HCT116 (cell line): ENCODE data around the gene VWA5B1. TPM values are rescaled to one million over a fixed set of nuclear protein-coding genes. Genes with fewer than 3 reads are reported as not detected.

ENCODE experiments used
- ATAC-seq: fragments of 200-7000 bp; cut with Tn5 transposase; 2 replicates; pipeline ENCODE4 v1.9.1; 2020; ENCODE audit warnings: mild to moderate bottlenecking, moderate library complexity
- BruUV-seq: library from RNA; stranded (reverse); fragments of 400-500 nt; replicated peaks from 2 replicates; lab custom pipeline; 2021; lab: Mats Ljungman, UMichigan
- CTCF ChIA-PET: fragments of 300-600 bp; sonication (Branson Sonifier 250); formaldehyde crosslinking; loops from one replicate; lab custom pipeline; 2021; ENCODE audit warnings: antibody characterized with exemption; lab: Charles Lee
- POLR2A ChIA-PET: fragments of 300-600, 350-600 bp; sonication (Branson Sonifier 250); formaldehyde crosslinking; loops from one replicate; lab custom pipeline; 2021; ENCODE audit warnings: antibody characterized with exemption; lab: Charles Lee
- RAD21 ChIA-PET, 2 experiments: fragments of 300-600 bp; sonication (Branson Sonifier 250); formaldehyde crosslinking; loops; one replicate each; lab custom pipeline; 2023; ENCODE audit warnings: low total read pairs in 2 of 2; ENCODE audit not compliant: uncharacterized antibody in 2 of 2, unreplicated experiment in 2 of 2, low non-redundant PET in 1 of 2; lab: Charles Lee
- DNase-seq: peaks from one replicate; pipeline ENCODE4 v3.0.0-alpha.2; 2010; ENCODE audit warnings: low read depth, low spot score
- H2AFZ ChIP-seq: fragments of 200-600 bp; shearing (Covaris generic), sonication (generic); 2 replicates; pipeline ENCODE4 v1.6.1; 2017; ENCODE audit warnings: low read depth, mixed run types, mixed read lengths, antibody characterized with exemption, low read length; ENCODE audit not compliant: poor library complexity, severe bottlenecking
- H3K27ac ChIP-seq: 2 replicates; pipeline ENCODE4 v1.5.1; 2012; ENCODE audit warnings: low read depth, low read length
- H3K27me3 ChIP-seq: fragments of 200-600 bp; sonication (generic); 2 replicates; pipeline ENCODE4 v1.6.1; 2016; ENCODE audit warnings: mixed run types, low read length, mixed read lengths; ENCODE audit not compliant: insufficient read depth
- H3K36me3 ChIP-seq, 2 experiments: fragments of 200-500 bp in 1 of 2; fragments of 200-600 bp in 1 of 2; sonication (Bioruptor generic) in 1 of 2; sonication (generic) in 1 of 2; 2 replicates each; pipeline versions ENCODE4 v1.5.1 to v1.6.1; 2014 to 2016; ENCODE audit warnings: low read length in 2 of 2, inconsistent platforms in 1 of 2, mixed read lengths in 1 of 2, mixed run types in 1 of 2; ENCODE audit not compliant: insufficient read depth in 2 of 2, control insufficient read depth in 1 of 2
- H3K4me1 ChIP-seq, 2 experiments: fragments of 200-600 bp in 1 of 2; sonication (generic) in 1 of 2; 2 replicates each; pipeline versions ENCODE4 v1.5.1 to v1.6.1; 2012 to 2017; ENCODE audit warnings: low read length in 2 of 2, inconsistent platforms in 1 of 2, mild to moderate bottlenecking in 1 of 2, mixed read lengths in 1 of 2, mixed run types in 1 of 2, moderate library complexity in 1 of 2; ENCODE audit not compliant: insufficient read depth in 2 of 2, control insufficient read depth in 1 of 2
- H3K4me2 ChIP-seq: fragments of 200-600 bp; sonication (generic); 2 replicates; pipeline ENCODE4 v1.6.1; 2017; ENCODE audit warnings: mixed run types, low read length, mixed read lengths
- H3K4me3 ChIP-seq, 2 experiments: fragments of 200-600 bp in 1 of 2; sonication (generic) in 1 of 2; replicated peaks in 1 of 2; 2 replicates each; pipeline ENCODE4 v1.5.1; 2011 to 2016; ENCODE audit warnings: low read length in 2 of 2, control low read depth in 1 of 2, low read depth in 1 of 2, mild to moderate bottlenecking in 1 of 2, mixed read lengths in 1 of 2, mixed run types in 1 of 2
- H3K79me2 ChIP-seq: fragments of 200-600 bp; sonication (generic); 2 replicates; pipeline ENCODE4 v1.6.1; 2017; ENCODE audit warnings: mild to moderate bottlenecking, mixed run types, low read length, moderate library complexity, mixed read lengths; ENCODE audit not compliant: insufficient read depth
- H3K9ac ChIP-seq: fragments of 200-600 bp; sonication (generic); 2 replicates; pipeline ENCODE4 v1.6.1; 2016; ENCODE audit warnings: low read length, mixed read lengths
- H3K9me2 ChIP-seq: fragments of 200-600 bp; sonication (generic), shearing (Covaris generic); 2 replicates; pipeline ENCODE4 v1.6.1; 2017; ENCODE audit warnings: mixed run types, mild to moderate bottlenecking, moderate library complexity; ENCODE audit not compliant: insufficient read depth
- H3K9me3 ChIP-seq, 2 experiments: fragments of 200-500 bp in 1 of 2; fragments of 200-600 bp in 1 of 2; sonication (Bioruptor generic) in 1 of 2; sonication (generic) in 1 of 2; 2 replicates each; pipeline ENCODE4 v1.6.1; 2014 to 2017; ENCODE audit warnings: low read length in 2 of 2, mixed read lengths in 2 of 2, inconsistent platforms in 1 of 2, low read depth in 1 of 2, mild to moderate bottlenecking in 1 of 2, mixed run types in 1 of 2, moderate library complexity in 1 of 2; ENCODE audit not compliant: control insufficient read depth in 1 of 2, insufficient read depth in 1 of 2
- H4K20me1 ChIP-seq: fragments of 200-600 bp; sonication (generic), shearing (Covaris generic); 2 replicates; pipeline ENCODE4 v1.6.1; 2017; ENCODE audit warnings: mixed run types, mild to moderate bottlenecking, moderate library complexity; ENCODE audit not compliant: insufficient read depth
- ELF1 ChIP-seq: IDR thresholded peaks from 2 replicates; pipeline ENCODE4 v1.6.1; 2012; ENCODE audit warnings: low read depth, borderline replicate concordance
- POLR2A ChIP-seq: IDR thresholded peaks from 2 replicates; pipeline ENCODE4 v1.7.0; 2011; ENCODE audit warnings: borderline replicate concordance; ENCODE audit not compliant: insufficient read depth, insufficient read length; ENCODE audit errors: extremely low read depth
- SP1 ChIP-seq: IDR thresholded peaks from 2 replicates; pipeline ENCODE4 v1.6.1; 2012; ENCODE audit warnings: low read depth
- SRF ChIP-seq: IDR thresholded peaks from 2 replicates; pipeline ENCODE4 v1.6.1; 2012; ENCODE audit warnings: low read depth
- TCF7L2 ChIP-seq: IDR thresholded peaks from 2 replicates; pipeline ENCODE4 v1.7.0; 2011; ENCODE audit warnings: borderline replicate concordance, inconsistent platforms; ENCODE audit not compliant: insufficient read depth, insufficient read length; ENCODE audit errors: extremely low read depth
- YY1 ChIP-seq: IDR thresholded peaks from 2 replicates; pipeline ENCODE4 v1.6.1; 2011; ENCODE audit warnings: low read length, low read depth, moderate library complexity, mild to moderate bottlenecking; ENCODE audit not compliant: insufficient replicate concordance; ENCODE audit errors: extremely low read depth
- intact Hi-C: fragments of 100-400 bp; cut with micrococcal nuclease; formaldehyde crosslinking; loops from 2 replicates; pipeline ENCODE4 v1.10.0; 2022
- total RNA-seq: library from RNA; stranded (reverse); gene quantifications from one replicate; pipeline ENCODE4 v1.2.1, GENCODE V29; 2021; ENCODE audit not compliant: unreplicated experiment
- TF ChIP-seq, protein P1 (sequence below), 3 experiments: fragments of 200-600 bp in 1 of 3; sonication (generic) in 1 of 3; IDR thresholded peaks in 2 of 3; conservative IDR thresholded peaks in 1 of 3; 2 replicates each; pipeline ENCODE4 v1.5.1; 2012 to 2017; ENCODE audit warnings: low read depth in 2 of 3, low read length in 2 of 3, antibody characterized with exemption in 1 of 3, borderline replicate concordance in 1 of 3, control low read depth in 1 of 3, mild to moderate bottlenecking in 1 of 3, mixed read lengths in 1 of 3, mixed run types in 1 of 3, moderate library complexity in 1 of 3; ENCODE audit not compliant: insufficient read depth in 1 of 3

Gene VWA5B1
- total RNA-seq, 1 experiment from 2014 or later = not detected

DNA sequence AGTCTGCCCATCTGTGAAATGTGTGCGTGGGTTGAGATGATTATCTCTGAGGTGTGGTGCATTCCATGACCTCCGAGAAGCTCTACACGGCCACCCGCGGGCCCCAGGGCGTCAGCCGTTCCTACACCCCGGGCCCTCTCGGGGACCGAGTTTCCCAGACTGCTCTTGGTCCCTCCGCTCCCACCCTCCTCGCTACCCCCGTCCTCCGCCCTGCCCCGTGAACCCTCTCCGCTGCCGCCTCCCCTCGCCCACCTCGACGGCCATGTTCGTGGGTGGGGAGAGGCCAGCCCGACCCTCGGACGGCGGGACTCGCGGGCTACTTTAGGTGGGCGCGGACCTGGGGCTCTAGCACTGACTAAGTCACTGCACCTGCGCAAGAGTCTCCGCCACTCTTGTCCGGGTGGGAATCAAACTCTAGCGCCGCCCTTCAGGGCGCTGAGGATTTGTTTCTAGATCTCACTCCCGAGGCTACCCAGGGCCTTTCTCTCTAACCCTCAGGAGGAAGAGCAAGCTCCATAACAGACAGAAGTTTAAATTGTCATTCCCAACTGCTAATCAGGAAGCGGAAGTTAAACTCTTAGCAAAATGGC, 47.7 kb upstream of the VWA5B1 start:
- Histone ChIP-seq H3K27me3 (peaks cover 21% of the 10 kb centered on the region), H2AFZ (no peak overlapping the region), H3K9ac (no peak overlapping the region), H3K9me3 (no peaks in the 10 kb centered on the region), H4K20me1 (no peaks in the 10 kb centered on the region), H3K79me2 (no peaks in the 10 kb centered on the region), H3K9me2 (no peaks in the 10 kb centered on the region), H3K4me2 (no peak overlapping the region), H3K36me3 (no peaks in the 10 kb centered on the region), H3K4me1 (no peaks in the 10 kb centered on the region), H3K4me3 (no peak overlapping the region), H3K27ac (no peak overlapping the region)
- ATAC-seq (no peak), DNase-seq (no peak)
- ChIA-PET POLR2A (no interaction called here), RAD21 (no interaction called here), CTCF (interaction anchor here (1.1 kb wide), 1 partner anchor 10 kb away, joined by 3 read pairs; no protein-coding TSS in a partner anchor)
- intact Hi-C loops = no loop called here
- no peak for TF ChIP-seq ELF1
- no peak for TF ChIP-seq YY1
- TF ChIP-seq SP1 = no peak
- no peak for TF ChIP-seq SRF
- no peak for TF ChIP-seq POLR2A
- TF ChIP-seq, protein P1, sequence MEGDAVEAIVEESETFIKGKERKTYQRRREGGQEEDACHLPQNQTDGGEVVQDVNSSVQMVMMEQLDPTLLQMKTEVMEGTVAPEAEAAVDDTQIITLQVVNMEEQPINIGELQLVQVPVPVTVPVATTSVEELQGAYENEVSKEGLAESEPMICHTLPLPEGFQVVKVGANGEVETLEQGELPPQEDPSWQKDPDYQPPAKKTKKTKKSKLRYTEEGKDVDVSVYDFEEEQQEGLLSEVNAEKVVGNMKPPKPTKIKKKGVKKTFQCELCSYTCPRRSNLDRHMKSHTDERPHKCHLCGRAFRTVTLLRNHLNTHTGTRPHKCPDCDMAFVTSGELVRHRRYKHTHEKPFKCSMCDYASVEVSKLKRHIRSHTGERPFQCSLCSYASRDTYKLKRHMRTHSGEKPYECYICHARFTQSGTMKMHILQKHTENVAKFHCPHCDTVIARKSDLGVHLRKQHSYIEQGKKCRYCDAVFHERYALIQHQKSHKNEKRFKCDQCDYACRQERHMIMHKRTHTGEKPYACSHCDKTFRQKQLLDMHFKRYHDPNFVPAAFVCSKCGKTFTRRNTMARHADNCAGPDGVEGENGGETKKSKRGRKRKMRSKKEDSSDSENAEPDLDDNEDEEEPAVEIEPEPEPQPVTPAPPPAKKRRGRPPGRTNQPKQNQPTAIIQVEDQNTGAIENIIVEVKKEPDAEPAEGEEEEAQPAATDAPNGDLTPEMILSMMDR (IDR thresholded peaks at IDR 0.05 in 2 of 3, conservative IDR thresholded peaks at IDR 0.05 in 1 of 3; ENCODE audit: borderline replicate concordance in 1 of 3, insufficient read depth in 1 of 3, low read depth in 2 of 3, low read length in 2 of 3) = peak in 1 of 3 experiments; percentile 14; a peak in 2 of 6 replicates
- TF ChIP-seq TCF7L2 = no peak
- no TSS peak for BruUV-seq
